ENCODE measurements around the gene SLC22A13.

GRCh38 chr3:38221005-38221404 is 44.6 kb upstream of the SLC22A13 start:
- TF ChIP-seq CTCF (IDR thresholded peaks at IDR 0.05), result no peak
- TF ChIP-seq EZH2 (IDR thresholded peaks at IDR 0.05), result no peak
- no peak for TF ChIP-seq EZH2phosphoT487 (IDR thresholded peaks at IDR 0.05)
